GM18520 (cell line): ENCODE data around the gene MRTFB.

Experiments used
- ATAC-seq: cut with Tn5 transposase; IDR thresholded peaks from one replicate; pipeline ENCODE4 v1.9.1; 2021; ENCODE audit not compliant: unreplicated experiment

MRTFB gene

DNA sequence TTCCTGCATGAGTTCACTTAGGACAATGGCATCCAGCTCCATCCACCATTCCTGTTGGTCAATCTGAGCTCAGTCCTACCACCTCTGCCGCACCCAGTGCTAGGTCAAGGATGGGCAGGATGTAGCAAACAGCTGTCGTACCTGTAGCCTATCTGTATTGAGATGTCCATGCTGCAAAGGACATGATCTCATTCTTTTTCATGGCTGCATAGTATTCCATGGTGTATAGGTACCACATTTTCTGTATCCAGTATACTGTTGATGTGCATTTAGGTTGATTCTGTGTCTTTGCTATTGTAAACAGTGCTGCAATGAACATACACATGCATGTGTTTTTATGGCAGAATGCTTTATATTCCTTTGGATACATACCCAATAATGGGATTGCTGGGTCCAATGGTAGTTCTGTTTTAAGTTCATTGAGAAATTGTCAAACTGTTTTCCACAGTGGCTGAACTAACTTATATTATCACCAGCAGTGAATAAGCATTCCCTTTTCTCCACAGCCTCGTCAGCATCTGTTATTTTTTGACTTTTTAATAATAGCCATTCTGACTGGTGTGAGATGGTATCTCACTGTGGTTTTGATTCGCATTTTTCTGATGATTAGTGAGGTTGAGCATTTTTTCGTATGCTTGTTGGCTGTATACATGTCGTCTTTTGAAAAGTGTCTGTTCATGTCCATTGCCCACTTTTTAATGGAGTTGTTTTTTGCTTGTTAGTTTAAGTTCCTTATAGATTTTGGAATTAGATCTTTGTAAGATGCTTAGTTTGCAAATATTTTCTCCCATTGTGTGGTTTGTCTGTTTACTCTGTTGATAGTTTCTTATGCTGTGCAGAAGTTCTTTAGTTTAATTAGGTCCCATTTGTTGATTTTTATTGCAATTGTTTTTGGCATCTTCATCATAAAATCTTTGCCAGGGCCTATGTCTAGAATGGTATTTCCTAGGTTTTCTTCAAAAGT is 7.2 kb upstream of the MRTFB start:
- ATAC-seq: no peak

DNA sequence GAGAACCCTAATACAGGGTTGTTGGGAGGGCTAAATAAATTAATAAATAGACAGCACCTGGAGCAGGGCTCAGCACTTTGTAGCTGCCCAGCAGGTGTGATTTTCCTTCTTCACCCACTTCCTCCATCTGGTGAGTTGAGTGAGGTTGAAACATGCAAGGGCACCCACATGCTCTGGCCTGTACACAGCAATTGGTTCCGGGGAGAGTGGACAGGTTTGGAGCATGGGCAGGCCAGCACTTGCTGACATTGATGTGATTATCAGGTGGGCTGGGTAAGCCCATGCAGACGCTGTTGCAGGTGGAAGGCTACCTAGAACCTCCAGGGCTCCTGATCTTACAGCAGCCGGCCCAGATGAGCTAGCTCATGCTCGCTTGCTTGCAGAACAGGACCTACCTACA is 1.3 kb upstream of the MRTFB start:
- no peak for ATAC-seq

DNA sequence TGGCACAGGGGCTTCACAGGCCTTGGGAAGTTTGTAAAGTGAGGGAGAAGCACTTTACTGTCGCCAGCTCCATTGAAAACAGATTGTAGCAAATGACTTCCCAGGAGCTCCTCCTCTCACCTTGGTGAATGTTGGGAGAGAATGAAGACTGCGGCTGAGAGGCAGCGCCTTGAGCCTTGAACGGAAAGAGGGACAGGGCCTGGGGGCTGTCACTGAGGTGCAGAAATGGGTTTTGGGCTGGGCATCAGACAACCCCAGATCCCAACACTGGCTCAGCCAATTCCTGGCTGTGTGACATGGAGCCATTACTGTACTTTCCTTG is 603 bp upstream of the MRTFB start:
- ATAC-seq: no peak

DNA sequence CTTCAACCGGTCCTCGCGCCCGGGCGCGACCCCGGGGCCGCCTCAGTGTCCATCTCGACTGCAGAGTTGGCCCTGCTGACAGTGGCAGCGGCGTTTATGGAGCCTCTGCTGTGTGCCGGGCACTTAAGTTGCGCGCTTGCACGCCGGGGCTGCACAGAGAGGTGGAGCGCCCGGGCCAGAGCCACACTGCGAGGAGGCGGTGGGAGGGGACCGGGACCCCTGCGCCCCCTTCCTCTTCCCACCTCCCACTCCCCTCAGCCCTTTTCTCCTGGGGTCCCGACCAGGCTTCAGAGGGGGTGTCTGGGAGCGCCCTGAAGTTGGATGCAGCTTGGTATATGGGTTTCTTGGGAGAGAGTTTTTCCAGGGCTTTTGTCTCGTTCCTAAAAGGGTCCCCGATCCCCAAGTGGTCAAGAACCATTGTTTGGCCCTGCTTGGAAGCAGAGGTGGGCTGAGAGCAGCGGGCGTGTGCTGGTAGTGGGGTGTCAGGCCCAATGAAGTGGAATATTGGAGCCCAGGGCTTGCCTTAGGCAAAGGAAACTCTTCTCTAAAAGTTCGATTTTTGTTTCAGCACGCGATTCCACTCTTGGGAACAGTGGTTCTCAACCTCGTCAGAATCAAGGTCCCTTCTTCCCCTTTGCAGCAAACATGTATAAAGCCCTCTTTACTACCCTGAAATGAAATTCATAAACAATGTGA is 605 bp downstream of the MRTFB start:
- peak; percentile 22 for ATAC-seq

DNA sequence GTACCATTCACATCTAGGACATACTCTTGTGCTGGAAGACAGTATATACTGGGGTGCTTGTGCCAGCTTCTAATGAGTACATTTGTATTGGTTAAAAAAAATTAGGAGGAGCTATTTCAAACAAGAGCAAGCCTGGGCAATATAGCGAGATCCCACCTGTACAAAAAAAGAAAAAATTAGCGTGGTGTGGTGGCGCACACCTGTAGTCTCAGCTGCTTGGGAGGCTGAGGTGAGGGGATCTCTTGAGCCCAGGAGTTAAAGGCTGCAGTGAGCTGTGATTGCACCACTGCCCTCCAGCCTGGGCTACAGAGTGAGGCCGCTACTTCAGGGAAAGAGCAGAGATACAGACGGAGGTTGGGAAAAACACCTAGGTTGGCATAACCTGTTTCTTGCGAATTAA is 1.2 kb downstream of the MRTFB start:
- ATAC-seq: no peak

DNA sequence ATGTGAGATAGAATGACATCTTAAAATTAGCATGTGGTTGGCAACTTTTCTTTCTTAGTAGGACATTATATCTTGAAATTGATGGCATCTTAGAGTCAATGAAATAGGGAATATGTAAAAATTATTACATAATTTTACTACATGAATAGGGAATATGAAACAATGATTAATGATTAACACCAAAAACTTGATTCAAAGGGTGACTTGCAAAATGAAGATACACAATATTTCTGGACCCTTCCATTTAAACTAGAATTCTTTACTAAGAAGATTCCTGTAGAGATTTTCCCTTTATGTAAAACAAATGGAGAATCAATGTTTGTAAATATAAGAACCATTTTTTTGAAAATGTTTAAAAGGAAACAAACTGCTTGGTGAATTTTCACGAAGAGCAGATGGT is 3.4 kb downstream of the MRTFB start:
- no peak for ATAC-seq

DNA sequence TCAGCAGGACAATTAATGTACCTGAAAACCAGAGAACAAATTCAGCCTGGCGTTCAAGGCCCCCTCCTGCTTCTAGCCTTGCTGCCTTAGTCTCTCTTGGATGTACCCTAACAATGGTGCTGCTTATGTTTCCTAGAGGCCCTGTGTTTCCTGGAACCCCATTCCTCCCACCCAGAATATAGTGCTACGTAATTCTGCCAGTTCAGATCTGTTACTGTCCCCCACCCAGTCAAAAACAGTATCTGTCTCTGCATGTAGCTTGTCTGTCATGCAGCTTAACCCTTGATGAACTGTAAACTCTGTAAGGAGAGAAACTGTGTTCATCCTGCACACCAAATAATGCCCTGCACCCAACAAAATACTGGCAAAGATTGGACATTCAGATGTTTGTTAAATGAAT is 6.8 kb downstream of the MRTFB start:
- ATAC-seq: no peak

DNA sequence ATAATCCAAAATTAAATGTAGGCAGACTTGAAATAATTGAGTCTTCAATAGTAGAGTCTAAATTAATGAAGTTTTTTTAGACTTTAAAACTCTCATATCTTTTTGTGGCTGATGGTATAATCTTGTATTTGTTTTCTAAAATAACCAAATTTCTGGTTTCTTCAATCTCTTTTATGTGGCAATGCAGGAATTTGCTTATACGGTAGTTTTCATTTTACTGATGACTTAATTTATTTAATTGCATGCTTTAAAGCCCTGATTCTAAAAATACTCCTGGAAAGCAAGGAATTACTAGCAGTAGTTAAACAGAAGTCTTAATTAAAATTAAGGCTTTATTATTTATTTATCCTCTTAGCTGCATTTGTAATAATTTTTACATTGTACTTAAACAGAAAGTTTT is 15.4 kb downstream of the MRTFB start:
- ATAC-seq: no peak

DNA sequence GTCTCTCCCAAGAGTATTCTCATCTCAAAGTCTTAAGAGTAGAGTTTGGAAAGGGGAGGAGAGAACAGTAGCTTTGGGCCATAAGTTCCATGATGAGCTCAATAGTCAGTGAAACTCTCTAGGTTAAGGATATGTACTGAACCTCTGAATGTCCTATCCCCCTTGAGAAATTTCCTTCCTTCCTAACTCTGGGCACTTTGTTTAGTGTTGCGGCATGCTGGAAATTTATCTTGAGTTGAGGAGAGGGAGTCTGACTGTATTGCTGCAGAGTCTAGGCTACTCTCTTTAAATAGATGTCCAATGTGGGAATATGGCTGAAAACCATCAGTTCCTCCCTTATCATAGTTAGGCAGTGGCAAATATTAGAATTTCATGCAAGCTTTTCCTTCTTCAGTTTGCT is 16.1 kb downstream of the MRTFB start:
- no peak for ATAC-seq

DNA sequence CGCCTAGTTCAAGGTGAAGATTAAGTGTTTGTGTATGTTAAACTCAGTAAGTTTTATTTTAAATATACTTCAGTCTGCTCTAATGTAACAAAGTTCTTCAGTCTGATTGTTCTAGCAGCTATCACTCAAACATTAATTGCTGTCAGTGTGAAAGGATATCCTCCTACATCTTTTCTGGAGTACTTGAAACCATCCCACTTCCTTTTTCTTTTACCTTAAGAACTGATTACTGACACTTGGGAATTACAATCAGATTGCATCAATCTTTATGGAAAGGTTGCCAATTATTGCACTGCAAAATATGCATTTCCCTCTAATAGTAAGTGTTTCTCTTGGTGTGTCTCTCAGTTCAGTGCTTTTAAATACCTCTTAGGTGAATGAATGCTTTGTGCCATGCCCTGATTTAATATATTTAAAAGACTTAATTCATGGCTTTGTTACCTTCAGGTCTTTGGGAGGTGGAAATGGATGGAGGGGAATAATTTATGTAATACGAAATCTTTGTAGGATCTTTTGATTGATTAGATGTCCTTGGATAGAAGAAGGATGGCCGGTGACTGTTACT is 16.6 kb downstream of the MRTFB start:
- ATAC-seq: no peak

DNA sequence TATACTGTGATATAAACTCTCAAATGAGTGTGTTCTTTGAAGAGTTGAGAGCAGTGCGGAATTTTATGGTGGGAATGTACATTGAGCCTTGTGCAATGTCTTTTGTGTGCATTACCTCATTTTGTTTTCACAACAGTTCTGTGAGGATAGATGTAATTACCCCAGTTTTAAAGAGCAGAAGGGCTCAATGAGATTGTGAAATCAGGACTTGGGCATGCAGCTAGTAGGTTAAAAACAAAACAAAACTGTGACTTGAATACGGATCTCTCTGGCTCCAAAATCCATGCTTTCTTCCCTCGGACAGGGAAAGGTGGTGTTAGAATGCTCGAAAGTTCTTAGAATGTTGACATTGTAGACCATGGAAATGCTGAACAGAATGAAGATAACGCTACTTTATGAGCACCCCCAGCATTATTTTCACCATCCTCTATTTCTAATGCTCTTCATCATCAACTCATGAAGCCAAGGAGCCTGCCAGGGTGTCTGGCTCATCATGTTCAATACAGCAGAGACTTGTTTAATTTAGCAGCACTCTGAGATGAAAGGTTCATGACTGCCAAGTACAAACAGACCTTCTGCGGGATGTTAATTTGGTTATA is 17.1 kb downstream of the MRTFB start:
- no peak for ATAC-seq

DNA sequence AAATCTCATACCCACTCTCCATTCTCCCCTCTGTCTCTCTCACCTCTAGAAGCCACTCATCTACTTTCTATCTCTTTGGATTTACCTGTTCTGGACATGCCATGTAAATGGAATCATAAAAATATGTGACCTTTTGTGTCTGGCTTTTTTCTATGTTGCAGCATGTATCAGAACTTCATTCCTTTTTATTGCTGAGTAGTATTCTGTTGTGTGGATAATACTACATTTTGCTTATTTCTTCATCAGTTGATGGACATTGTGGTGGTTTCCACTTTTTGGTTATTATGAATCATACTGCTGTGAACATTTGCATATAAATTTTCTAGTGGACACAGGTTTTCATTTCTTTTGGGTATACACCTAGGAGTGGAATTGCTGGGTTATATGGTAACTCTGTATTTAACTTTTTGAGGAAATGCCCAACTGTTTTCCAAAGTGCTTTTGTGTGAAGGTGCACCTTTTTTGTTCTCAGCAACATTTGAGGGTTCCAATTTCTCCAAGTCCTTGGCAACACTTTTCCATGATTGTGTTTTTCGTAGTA is 18.2 kb downstream of the MRTFB start:
- ATAC-seq: no peak

DNA sequence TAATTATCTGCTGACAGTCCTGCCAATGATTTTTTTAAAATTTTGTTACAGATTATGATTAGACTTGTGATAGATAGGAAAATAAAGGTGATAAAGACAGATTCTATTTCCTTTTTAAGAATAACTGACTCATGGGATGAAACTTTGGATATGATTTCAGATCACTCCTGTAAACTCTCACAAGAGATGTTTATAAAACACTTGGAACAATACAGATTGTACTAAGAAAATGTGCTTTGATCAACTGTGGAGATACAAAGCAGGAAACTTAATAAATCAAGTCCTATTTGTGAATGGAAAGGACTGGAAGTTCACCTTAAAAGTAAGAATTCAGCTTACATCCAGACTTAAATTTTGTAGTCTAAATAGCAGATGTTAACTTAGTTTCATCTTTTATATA is 21.4 kb downstream of the MRTFB start:
- ATAC-seq: no peak

DNA sequence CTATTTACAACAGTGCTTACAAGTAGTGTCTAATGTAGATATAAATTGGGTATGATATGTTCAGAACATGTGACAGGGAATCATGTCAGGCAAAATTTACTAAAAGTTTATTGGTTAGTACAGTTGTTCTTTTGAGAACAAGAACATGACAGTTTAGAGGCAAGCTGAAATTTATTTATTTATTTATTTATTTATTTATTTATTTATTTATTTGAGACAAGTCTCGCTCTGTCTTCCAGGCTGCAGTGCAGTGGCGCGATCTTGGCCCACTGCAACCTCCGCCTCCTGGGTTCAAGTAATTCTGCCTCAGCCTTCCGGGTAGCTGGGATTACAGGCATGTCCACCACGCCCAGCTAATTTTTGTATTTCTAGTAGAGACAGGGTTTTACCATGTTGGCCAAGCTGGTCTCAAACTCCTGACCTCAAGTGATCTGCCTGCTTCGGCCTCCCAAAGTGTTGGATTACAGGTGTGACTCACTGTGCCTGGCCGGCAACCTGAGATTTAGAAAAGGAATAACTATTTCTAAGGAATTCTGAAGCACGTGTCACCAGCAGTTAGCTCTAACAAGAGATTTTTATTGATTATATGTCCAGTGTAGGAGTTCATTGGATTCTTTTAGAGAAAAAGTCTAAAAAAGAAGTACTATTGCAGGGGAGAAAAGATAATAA is 24.9 kb downstream of the MRTFB start:
- ATAC-seq: no peak

DNA sequence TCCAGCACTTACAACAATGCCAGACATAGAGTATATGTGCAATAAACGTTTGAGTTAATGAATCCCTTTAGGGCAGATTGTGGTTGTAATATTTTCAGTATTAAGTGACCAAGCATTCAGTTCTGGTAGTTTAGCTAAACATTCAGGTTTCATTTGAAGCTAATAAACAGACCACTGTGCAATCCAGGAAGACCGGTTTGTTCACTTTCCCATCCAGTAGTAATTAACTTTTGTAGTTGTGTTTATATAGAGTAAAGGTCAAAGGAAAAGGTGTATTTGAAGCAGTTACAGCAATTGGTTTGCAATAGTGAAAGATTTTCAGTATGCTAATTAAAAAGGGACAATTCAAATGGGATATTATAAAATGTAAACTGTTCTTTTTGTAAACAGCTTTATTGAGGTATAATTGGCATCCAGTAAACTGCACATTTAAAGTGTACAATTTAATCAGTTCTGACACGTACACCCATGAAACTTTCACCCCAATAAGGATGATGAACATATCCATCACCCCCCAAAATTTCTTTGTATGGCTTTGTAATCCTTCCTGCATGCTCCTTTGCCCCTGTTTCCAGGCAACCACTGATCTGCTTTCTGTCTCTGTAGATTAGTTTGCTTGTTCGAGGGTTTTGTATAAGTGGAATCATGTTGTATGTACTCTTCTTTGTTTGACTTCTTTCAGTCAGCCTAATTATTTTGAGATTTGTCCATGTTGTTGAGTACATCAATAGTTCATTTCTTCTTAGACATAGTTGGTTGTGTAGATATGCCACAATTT is 26.3 kb downstream of the MRTFB start:
- no peak for ATAC-seq

DNA sequence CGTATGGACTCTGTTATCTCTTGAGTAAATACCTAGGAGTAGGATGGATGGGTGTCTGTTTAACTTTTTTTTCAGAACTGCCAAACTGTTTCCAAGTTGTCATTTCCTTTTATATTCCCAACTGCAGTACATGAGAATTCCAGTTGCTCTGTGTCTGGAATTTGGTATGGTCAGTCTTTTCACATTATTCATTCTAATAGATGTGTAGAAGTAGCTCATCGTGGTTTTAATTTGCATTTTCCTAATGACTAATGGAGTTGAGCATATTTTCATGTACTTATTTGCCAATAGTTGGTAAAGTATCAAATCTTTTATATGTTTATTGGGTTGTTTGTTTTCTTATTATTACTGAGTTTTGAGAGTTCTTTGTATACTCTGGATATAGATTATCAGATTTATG is 27.0 kb downstream of the MRTFB start:
- no peak for ATAC-seq

DNA sequence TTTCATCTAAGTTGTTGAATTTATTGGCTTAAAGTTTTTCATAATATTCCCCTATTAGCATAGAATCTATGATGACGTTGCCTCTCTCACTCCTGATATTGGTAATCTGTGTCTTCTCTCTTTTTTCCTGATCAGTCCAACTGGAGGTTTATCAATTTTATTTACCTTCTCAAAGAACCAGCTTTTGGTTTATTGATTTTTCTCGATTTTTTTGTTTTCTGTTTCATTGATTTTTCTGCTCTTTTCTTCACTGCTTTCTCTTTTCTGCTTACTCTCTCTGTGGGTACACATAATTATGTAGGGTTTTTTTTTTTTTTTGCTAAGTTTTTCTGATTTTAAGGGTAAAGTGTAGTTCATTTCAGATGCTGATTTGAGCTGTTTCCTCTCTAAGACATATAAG is 29.7 kb downstream of the MRTFB start:
- no peak for ATAC-seq

DNA sequence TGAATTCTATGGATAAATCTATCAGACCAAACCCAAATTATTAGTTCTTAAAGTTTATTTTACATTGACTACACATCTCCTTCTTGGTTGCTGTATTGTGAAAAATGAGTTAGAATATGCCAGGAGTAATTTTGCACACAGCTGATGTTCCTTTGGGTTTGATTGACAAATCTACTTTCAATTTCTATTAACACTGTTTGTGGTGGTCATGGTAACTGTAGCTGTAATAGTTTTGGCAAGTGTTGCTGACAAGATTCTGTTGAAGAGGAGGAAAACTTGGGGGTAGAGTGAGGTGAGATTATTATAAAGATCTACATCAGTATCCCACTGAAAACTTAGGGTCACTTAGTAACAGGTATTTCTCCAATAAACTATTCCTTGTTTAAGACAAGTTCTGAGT is 30.3 kb downstream of the MRTFB start:
- peak; percentile 43 for ATAC-seq

DNA sequence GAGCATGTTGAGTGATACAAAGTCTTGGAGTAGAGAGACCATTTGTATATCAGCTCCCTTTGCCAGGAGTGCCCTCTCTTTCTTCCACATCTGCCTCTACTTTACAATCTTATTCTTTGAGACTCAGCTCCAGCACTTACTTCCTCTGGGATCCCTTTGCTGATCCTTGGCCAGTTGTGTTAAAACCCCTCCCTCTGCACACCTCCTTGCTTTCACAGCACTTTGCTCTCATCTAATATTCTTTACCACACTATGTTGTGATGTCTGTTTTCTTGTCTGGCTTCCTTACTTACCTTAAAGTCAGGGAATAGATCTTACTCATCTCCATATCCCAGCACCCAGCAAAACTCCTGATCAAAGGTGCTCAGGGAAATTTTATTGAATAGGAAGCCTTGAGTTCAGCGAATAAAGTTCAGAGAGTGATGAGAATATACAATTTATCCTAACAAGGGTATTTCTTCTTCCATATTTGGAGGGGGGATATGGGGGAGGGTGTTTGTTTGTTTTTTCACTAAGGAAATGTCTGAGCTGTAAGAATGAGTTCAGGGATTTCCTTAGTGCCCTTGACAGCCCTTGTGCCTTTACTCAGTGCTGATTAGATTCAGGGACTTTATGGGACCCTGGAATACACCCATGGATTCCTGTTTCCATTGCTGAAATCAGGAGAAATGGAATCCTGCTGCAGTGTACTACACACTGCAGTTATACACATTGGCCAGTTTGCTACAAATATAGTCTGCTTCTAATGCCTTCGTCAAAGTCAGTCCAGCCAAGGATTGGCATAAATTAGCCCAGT is 32.0 kb downstream of the MRTFB start:
- no peak for ATAC-seq
